HCT116 (cell line): ENCODE measurements around the gene FAM50B. TPM values are rescaled to one million over a fixed set of nuclear protein-coding genes. Genes with fewer than 3 reads are reported as not detected.

Experiments
- ATAC-seq: fragments of 200-7000 bp; cut with Tn5 transposase; 2 replicates; pipeline ENCODE4 v1.9.1; 2020; ENCODE audit warnings: mild to moderate bottlenecking, moderate library complexity
- BruUV-seq: library from RNA; stranded (reverse); fragments of 400-500 nt; replicated peaks from 2 replicates; lab custom pipeline; 2021; lab: Mats Ljungman, UMichigan
- CTCF ChIA-PET: fragments of 300-600 bp; sonication (Branson Sonifier 250); formaldehyde crosslinking; loops from one replicate; lab custom pipeline; 2021; ENCODE audit warnings: antibody characterized with exemption; lab: Charles Lee
- POLR2A ChIA-PET: fragments of 300-600, 350-600 bp; sonication (Branson Sonifier 250); formaldehyde crosslinking; loops from one replicate; lab custom pipeline; 2021; ENCODE audit warnings: antibody characterized with exemption; lab: Charles Lee
- RAD21 ChIA-PET, 2 experiments: fragments of 300-600 bp; sonication (Branson Sonifier 250); formaldehyde crosslinking; loops; one replicate each; lab custom pipeline; 2023; ENCODE audit warnings: low total read pairs in 2 of 2; ENCODE audit not compliant: uncharacterized antibody in 2 of 2, unreplicated experiment in 2 of 2, low non-redundant PET in 1 of 2; lab: Charles Lee
- DNase-seq: peaks from one replicate; pipeline ENCODE4 v3.0.0-alpha.2; 2010; ENCODE audit warnings: low read depth, low spot score
- H2AFZ ChIP-seq: fragments of 200-600 bp; shearing (Covaris generic), sonication (generic); 2 replicates; pipeline ENCODE4 v1.6.1; 2017; ENCODE audit warnings: low read depth, mixed run types, mixed read lengths, antibody characterized with exemption, low read length; ENCODE audit not compliant: poor library complexity, severe bottlenecking
- H3K27ac ChIP-seq: 2 replicates; pipeline ENCODE4 v1.5.1; 2012; ENCODE audit warnings: low read depth, low read length
- H3K27me3 ChIP-seq: fragments of 200-600 bp; sonication (generic); 2 replicates; pipeline ENCODE4 v1.6.1; 2016; ENCODE audit warnings: mixed run types, low read length, mixed read lengths; ENCODE audit not compliant: insufficient read depth
- H3K36me3 ChIP-seq, 2 experiments: fragments of 200-500 bp in 1 of 2; fragments of 200-600 bp in 1 of 2; sonication (Bioruptor generic) in 1 of 2; sonication (generic) in 1 of 2; 2 replicates each; pipeline versions ENCODE4 v1.5.1 to v1.6.1; 2014 to 2016; ENCODE audit warnings: low read length in 2 of 2, inconsistent platforms in 1 of 2, mixed read lengths in 1 of 2, mixed run types in 1 of 2; ENCODE audit not compliant: insufficient read depth in 2 of 2, control insufficient read depth in 1 of 2
- H3K4me1 ChIP-seq, 2 experiments: fragments of 200-600 bp in 1 of 2; sonication (generic) in 1 of 2; 2 replicates each; pipeline versions ENCODE4 v1.5.1 to v1.6.1; 2012 to 2017; ENCODE audit warnings: low read length in 2 of 2, inconsistent platforms in 1 of 2, mild to moderate bottlenecking in 1 of 2, mixed read lengths in 1 of 2, mixed run types in 1 of 2, moderate library complexity in 1 of 2; ENCODE audit not compliant: insufficient read depth in 2 of 2, control insufficient read depth in 1 of 2
- H3K4me2 ChIP-seq: fragments of 200-600 bp; sonication (generic); 2 replicates; pipeline ENCODE4 v1.6.1; 2017; ENCODE audit warnings: mixed run types, low read length, mixed read lengths
- H3K4me3 ChIP-seq, 2 experiments: fragments of 200-600 bp in 1 of 2; sonication (generic) in 1 of 2; replicated peaks in 1 of 2; 2 replicates each; pipeline ENCODE4 v1.5.1; 2011 to 2016; ENCODE audit warnings: low read length in 2 of 2, control low read depth in 1 of 2, low read depth in 1 of 2, mild to moderate bottlenecking in 1 of 2, mixed read lengths in 1 of 2, mixed run types in 1 of 2
- H3K79me2 ChIP-seq: fragments of 200-600 bp; sonication (generic); 2 replicates; pipeline ENCODE4 v1.6.1; 2017; ENCODE audit warnings: mild to moderate bottlenecking, mixed run types, low read length, moderate library complexity, mixed read lengths; ENCODE audit not compliant: insufficient read depth
- H3K9ac ChIP-seq: fragments of 200-600 bp; sonication (generic); 2 replicates; pipeline ENCODE4 v1.6.1; 2016; ENCODE audit warnings: low read length, mixed read lengths
- H3K9me2 ChIP-seq: fragments of 200-600 bp; sonication (generic), shearing (Covaris generic); 2 replicates; pipeline ENCODE4 v1.6.1; 2017; ENCODE audit warnings: mixed run types, mild to moderate bottlenecking, moderate library complexity; ENCODE audit not compliant: insufficient read depth
- H3K9me3 ChIP-seq, 2 experiments: fragments of 200-500 bp in 1 of 2; fragments of 200-600 bp in 1 of 2; sonication (Bioruptor generic) in 1 of 2; sonication (generic) in 1 of 2; 2 replicates each; pipeline ENCODE4 v1.6.1; 2014 to 2017; ENCODE audit warnings: low read length in 2 of 2, mixed read lengths in 2 of 2, inconsistent platforms in 1 of 2, low read depth in 1 of 2, mild to moderate bottlenecking in 1 of 2, mixed run types in 1 of 2, moderate library complexity in 1 of 2; ENCODE audit not compliant: control insufficient read depth in 1 of 2, insufficient read depth in 1 of 2
- H4K20me1 ChIP-seq: fragments of 200-600 bp; sonication (generic), shearing (Covaris generic); 2 replicates; pipeline ENCODE4 v1.6.1; 2017; ENCODE audit warnings: mixed run types, mild to moderate bottlenecking, moderate library complexity; ENCODE audit not compliant: insufficient read depth
- ATF3 ChIP-seq: IDR thresholded peaks from 2 replicates; pipeline ENCODE4 v1.6.1; 2012
- CEBPB ChIP-seq: IDR thresholded peaks from 2 replicates; pipeline ENCODE4 v1.6.1; 2012; ENCODE audit warnings: low read depth
- ELF1 ChIP-seq: IDR thresholded peaks from 2 replicates; pipeline ENCODE4 v1.6.1; 2012; ENCODE audit warnings: low read depth, borderline replicate concordance
- EZH2phosphoT487 ChIP-seq: fragments of 200-600 bp; IDR thresholded peaks from 2 replicates; pipeline ENCODE4 v1.6.1; 2018; ENCODE audit warnings: antibody characterized with exemption, borderline replicate concordance
- FOSL1 ChIP-seq: IDR thresholded peaks from 2 replicates; pipeline ENCODE4 v1.6.1; 2012; ENCODE audit warnings: low read depth
- MAX ChIP-seq: IDR thresholded peaks from 2 replicates; pipeline ENCODE4 v1.6.1; 2012
- POLR2A ChIP-seq: IDR thresholded peaks from 2 replicates; pipeline ENCODE4 v1.7.0; 2011; ENCODE audit warnings: borderline replicate concordance; ENCODE audit not compliant: insufficient read depth, insufficient read length; ENCODE audit errors: extremely low read depth
- POLR2AphosphoS5 ChIP-seq: IDR thresholded peaks from 2 replicates; pipeline ENCODE4 v1.6.1; 2011; ENCODE audit warnings: mild to moderate bottlenecking, low read depth, low read length, moderate library complexity
- RAD21 ChIP-seq: IDR thresholded peaks from 2 replicates; pipeline ENCODE4 v1.6.1; 2012; ENCODE audit warnings: low read depth, mild to moderate bottlenecking
- SIN3A ChIP-seq: IDR thresholded peaks from 2 replicates; pipeline ENCODE4 v1.6.1; 2012; ENCODE audit warnings: low read depth
- SP1 ChIP-seq: IDR thresholded peaks from 2 replicates; pipeline ENCODE4 v1.6.1; 2012; ENCODE audit warnings: low read depth
- TCF7L2 ChIP-seq: IDR thresholded peaks from 2 replicates; pipeline ENCODE4 v1.7.0; 2011; ENCODE audit warnings: borderline replicate concordance, inconsistent platforms; ENCODE audit not compliant: insufficient read depth, insufficient read length; ENCODE audit errors: extremely low read depth
- ZFX ChIP-seq: fragments of 450-650 bp; IDR thresholded peaks from 2 replicates; pipeline ENCODE4 v1.6.1; 2017
- ZNF274 ChIP-seq: fragments of 200-500 bp; sonication (Bioruptor generic); IDR thresholded peaks from 2 replicates; pipeline ENCODE4 v1.6.1; 2014; ENCODE audit warnings: mild to moderate bottlenecking, low read depth, low read length, inconsistent platforms
- intact Hi-C: fragments of 100-400 bp; cut with micrococcal nuclease; formaldehyde crosslinking; loops from 2 replicates; pipeline ENCODE4 v1.10.0; 2022
- total RNA-seq: library from RNA; stranded (reverse); gene quantifications from one replicate; pipeline ENCODE4 v1.2.1, GENCODE V29; 2021; ENCODE audit not compliant: unreplicated experiment
- TF ChIP-seq, protein P1 (sequence below): IDR thresholded peaks from 2 replicates; pipeline ENCODE4 v1.6.1; 2011; ENCODE audit warnings: mild to moderate bottlenecking, low read length, moderate library complexity; ENCODE audit not compliant: insufficient replicate concordance; ENCODE audit errors: extremely low read depth
- TF ChIP-seq, protein P2 (sequence below): IDR thresholded peaks from 2 replicates; pipeline ENCODE4 v1.6.1; 2012; ENCODE audit warnings: low read depth
- TF ChIP-seq, protein P3 (sequence below), 3 experiments: fragments of 200-600 bp in 1 of 3; sonication (generic) in 1 of 3; IDR thresholded peaks in 2 of 3; conservative IDR thresholded peaks in 1 of 3; 2 replicates each; pipeline ENCODE4 v1.5.1; 2012 to 2017; ENCODE audit warnings: low read depth in 2 of 3, low read length in 2 of 3, antibody characterized with exemption in 1 of 3, borderline replicate concordance in 1 of 3, control low read depth in 1 of 3, mild to moderate bottlenecking in 1 of 3, mixed read lengths in 1 of 3, mixed run types in 1 of 3, moderate library complexity in 1 of 3; ENCODE audit not compliant: insufficient read depth in 1 of 3

Gene FAM50B
- total RNA-seq, 1 experiment from 2014 or later: 0.86 TPM

GRCh38 chr6:3825851-3826581 lies 23.2 kb upstream of the FAM50B start:
- Histone ChIP-seq H4K20me1 (no peaks in the 10 kb centered on the region), H3K79me2 (no peaks in the 10 kb centered on the region), H3K4me2 (peak overlapping the region; percentile 70), H2AFZ (peak overlapping the region; percentile 89), H3K27me3 (no peaks in the 10 kb centered on the region), H3K36me3 (no peaks in the 10 kb centered on the region), H3K27ac (peak overlapping the region; percentile 75), H3K4me1 (peaks cover 15 to 30% of the 10 kb centered on the region in 2 experiments), H3K9me3 (no peaks in the 10 kb centered on the region), H3K4me3 (peak overlapping the region in 1 of 2 experiments; percentile 32; a peak in 2 of 4 replicates), H3K9ac (peak overlapping the region; percentile 60), H3K9me2 (no peaks in the 10 kb centered on the region)
- POLR2A ChIA-PET: interaction anchor here (0.9 to 1.7 kb wide), 7 partner anchors 11 to 107 kb away, joined by 3 to 6 read pairs (median 3); no protein-coding TSS in a partner anchor
- DNase-seq (peak; percentile 81), ATAC-seq (peak; percentile 90)
- no TSS peak for BruUV-seq
- RAD21 ChIA-PET: interaction anchor here in 1 of 2 experiments (1.5 kb wide), 1 partner anchor 152 kb away, joined by 4 read pairs; no protein-coding TSS in a partner anchor
- intact Hi-C loops: loop anchor here (1.0 kb wide), 1 partner anchor 78 kb away; no protein-coding TSS in a partner anchor
- CTCF ChIA-PET: interaction anchor here (1.2 to 1.9 kb wide), 2 partner anchors 77 to 152 kb away, joined by 6 to 12 read pairs; no protein-coding TSS in a partner anchor
- TF ChIP-seq, protein P1, sequence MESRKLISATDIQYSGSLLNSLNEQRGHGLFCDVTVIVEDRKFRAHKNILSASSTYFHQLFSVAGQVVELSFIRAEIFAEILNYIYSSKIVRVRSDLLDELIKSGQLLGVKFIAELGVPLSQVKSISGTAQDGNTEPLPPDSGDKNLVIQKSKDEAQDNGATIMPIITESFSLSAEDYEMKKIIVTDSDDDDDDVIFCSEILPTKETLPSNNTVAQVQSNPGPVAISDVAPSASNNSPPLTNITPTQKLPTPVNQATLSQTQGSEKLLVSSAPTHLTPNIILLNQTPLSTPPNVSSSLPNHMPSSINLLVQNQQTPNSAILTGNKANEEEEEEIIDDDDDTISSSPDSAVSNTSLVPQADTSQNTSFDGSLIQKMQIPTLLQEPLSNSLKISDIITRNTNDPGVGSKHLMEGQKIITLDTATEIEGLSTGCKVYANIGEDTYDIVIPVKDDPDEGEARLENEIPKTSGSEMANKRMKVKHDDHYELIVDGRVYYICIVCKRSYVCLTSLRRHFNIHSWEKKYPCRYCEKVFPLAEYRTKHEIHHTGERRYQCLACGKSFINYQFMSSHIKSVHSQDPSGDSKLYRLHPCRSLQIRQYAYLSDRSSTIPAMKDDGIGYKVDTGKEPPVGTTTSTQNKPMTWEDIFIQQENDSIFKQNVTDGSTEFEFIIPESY: no peak
- peak; percentile 89 for TF ChIP-seq SP1
- TF ChIP-seq CEBPB: peak; percentile 36; the same call in 1 of the 2 replicates
- TF ChIP-seq TCF7L2: no peak
- TF ChIP-seq ZNF274: no peak
- TF ChIP-seq POLR2AphosphoS5: peak; percentile 51; the same call in 1 of the 2 replicates
- TF ChIP-seq SIN3A: no peak
- peak; percentile 30; the same call in 1 of the 2 replicates for TF ChIP-seq RAD21
- TF ChIP-seq, protein P2, sequence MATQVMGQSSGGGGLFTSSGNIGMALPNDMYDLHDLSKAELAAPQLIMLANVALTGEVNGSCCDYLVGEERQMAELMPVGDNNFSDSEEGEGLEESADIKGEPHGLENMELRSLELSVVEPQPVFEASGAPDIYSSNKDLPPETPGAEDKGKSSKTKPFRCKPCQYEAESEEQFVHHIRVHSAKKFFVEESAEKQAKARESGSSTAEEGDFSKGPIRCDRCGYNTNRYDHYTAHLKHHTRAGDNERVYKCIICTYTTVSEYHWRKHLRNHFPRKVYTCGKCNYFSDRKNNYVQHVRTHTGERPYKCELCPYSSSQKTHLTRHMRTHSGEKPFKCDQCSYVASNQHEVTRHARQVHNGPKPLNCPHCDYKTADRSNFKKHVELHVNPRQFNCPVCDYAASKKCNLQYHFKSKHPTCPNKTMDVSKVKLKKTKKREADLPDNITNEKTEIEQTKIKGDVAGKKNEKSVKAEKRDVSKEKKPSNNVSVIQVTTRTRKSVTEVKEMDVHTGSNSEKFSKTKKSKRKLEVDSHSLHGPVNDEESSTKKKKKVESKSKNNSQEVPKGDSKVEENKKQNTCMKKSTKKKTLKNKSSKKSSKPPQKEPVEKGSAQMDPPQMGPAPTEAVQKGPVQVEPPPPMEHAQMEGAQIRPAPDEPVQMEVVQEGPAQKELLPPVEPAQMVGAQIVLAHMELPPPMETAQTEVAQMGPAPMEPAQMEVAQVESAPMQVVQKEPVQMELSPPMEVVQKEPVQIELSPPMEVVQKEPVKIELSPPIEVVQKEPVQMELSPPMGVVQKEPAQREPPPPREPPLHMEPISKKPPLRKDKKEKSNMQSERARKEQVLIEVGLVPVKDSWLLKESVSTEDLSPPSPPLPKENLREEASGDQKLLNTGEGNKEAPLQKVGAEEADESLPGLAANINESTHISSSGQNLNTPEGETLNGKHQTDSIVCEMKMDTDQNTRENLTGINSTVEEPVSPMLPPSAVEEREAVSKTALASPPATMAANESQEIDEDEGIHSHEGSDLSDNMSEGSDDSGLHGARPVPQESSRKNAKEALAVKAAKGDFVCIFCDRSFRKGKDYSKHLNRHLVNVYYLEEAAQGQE: no peak
- peak; percentile 90 for TF ChIP-seq FOSL1
- TF ChIP-seq MAX: peak; percentile 92
- no peak for TF ChIP-seq EZH2phosphoT487
- TF ChIP-seq, protein P3, sequence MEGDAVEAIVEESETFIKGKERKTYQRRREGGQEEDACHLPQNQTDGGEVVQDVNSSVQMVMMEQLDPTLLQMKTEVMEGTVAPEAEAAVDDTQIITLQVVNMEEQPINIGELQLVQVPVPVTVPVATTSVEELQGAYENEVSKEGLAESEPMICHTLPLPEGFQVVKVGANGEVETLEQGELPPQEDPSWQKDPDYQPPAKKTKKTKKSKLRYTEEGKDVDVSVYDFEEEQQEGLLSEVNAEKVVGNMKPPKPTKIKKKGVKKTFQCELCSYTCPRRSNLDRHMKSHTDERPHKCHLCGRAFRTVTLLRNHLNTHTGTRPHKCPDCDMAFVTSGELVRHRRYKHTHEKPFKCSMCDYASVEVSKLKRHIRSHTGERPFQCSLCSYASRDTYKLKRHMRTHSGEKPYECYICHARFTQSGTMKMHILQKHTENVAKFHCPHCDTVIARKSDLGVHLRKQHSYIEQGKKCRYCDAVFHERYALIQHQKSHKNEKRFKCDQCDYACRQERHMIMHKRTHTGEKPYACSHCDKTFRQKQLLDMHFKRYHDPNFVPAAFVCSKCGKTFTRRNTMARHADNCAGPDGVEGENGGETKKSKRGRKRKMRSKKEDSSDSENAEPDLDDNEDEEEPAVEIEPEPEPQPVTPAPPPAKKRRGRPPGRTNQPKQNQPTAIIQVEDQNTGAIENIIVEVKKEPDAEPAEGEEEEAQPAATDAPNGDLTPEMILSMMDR (IDR thresholded peaks at IDR 0.05 in 2 of 3, conservative IDR thresholded peaks at IDR 0.05 in 1 of 3; ENCODE audit: borderline replicate concordance in 1 of 3, insufficient read depth in 1 of 3, low read depth in 2 of 3, low read length in 2 of 3): no peak
- no peak for TF ChIP-seq POLR2A
- TF ChIP-seq ATF3: peak; percentile 81; the same call in 1 of the 2 replicates
- TF ChIP-seq ELF1: no peak; the same call in 1 of the 2 replicates
- peak; percentile 35; the same call in 1 of the 2 replicates for TF ChIP-seq ZFX
